Brain microvascular endothelial cell (primary cell): ENCODE measurements around the gene SPI1.

ENCODE experiments used
- DNase-seq: peaks from one replicate; pipeline ENCODE4 v3.0.0-alpha.2; 2020
- H3K27ac ChIP-seq: fragments of 250-450 bp; sonication (Bioruptor Pico); 2 replicates; pipeline ENCODE4 v1.5.1; 2020; ENCODE audit warnings: mild to moderate bottlenecking, moderate library complexity
- H3K27me3 ChIP-seq: fragments of 250-450 bp; sonication (Bioruptor Pico); replicated peaks from 2 replicates; pipeline ENCODE4 v1.5.1; 2020; ENCODE audit warnings: mild to moderate bottlenecking
- H3K36me3 ChIP-seq: fragments of 250-450 bp; sonication (Bioruptor Pico); replicated peaks from 2 replicates; pipeline ENCODE4 v1.5.1; 2020; ENCODE audit warnings: mild to moderate bottlenecking
- H3K4me3 ChIP-seq: 2 replicates; pipeline ENCODE4 v1.5.1; 2011; ENCODE audit warnings: low read depth, mild to moderate bottlenecking, control low read depth, low read length, moderate library complexity
- in situ Hi-C: cut with HindIII; loops from 2 replicates; pipeline ENCODE4 v1.10.0; 2017; ENCODE audit warnings: low sequenced_read_pairs, low pct_ligation_motif_present
- TF ChIP-seq, protein P1 (sequence below): IDR thresholded peaks from 2 replicates; pipeline ENCODE4 v1.5.1; 2011; ENCODE audit warnings: low read depth, mild to moderate bottlenecking, moderate library complexity, low read length, control low read depth, inconsistent platforms; ENCODE audit errors: missing control alignments

The SPI1 gene

DNA sequence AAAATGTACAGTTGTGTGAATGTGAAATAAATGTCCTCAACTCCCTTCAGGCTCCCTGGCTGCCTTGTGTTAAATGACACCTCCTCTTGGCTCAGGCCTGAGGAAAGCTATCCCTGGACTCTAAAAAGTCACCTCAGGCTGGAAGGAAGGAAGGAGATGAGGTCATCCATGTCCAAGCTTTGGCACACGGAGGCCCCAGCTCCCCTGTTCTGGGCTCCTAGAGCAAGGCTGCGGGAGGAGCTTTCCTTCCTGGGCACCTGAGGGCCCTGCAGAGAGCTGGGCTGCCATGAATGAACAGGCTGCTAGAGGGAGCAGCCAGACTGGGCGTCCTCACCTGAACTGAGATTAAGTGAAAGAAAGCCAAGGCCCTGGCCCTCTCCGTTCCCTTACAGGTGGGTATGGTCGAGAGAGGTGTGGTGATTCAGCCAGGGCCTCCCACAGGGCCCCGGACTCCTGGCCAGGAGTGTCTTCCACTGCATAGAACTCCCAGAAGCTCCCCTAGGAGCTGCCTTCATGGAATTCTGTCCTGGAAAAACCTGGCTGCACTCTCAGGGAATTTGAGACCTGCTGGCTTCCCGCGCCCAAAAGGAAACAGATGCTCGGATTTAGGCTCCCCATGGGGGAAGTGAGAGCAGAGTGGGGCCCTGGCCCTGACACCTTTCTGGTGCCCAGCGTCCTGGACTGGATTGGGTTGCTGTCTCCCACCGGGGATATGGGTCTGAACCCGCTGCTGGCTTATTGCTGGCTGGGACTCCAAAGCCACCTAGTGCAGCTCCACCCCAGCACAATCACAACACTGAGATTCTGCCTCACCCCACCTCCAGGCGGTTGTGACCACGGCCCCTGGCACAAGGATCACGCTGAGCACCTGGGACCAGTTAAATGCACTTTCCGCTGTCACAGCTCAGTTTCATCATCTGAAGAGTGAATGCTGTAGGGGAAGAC is 48.1 kb downstream of the SPI1 start:
- Histone ChIP-seq H3K4me3 (no peak overlapping the region), H3K27me3 (no peaks in the 10 kb centered on the region), H3K36me3 (peaks cover 33% of the 10 kb centered on the region), H3K27ac (no peak overlapping the region)
- no peak for DNase-seq
- in situ Hi-C loops, result no loop called here
- TF ChIP-seq, protein P1, sequence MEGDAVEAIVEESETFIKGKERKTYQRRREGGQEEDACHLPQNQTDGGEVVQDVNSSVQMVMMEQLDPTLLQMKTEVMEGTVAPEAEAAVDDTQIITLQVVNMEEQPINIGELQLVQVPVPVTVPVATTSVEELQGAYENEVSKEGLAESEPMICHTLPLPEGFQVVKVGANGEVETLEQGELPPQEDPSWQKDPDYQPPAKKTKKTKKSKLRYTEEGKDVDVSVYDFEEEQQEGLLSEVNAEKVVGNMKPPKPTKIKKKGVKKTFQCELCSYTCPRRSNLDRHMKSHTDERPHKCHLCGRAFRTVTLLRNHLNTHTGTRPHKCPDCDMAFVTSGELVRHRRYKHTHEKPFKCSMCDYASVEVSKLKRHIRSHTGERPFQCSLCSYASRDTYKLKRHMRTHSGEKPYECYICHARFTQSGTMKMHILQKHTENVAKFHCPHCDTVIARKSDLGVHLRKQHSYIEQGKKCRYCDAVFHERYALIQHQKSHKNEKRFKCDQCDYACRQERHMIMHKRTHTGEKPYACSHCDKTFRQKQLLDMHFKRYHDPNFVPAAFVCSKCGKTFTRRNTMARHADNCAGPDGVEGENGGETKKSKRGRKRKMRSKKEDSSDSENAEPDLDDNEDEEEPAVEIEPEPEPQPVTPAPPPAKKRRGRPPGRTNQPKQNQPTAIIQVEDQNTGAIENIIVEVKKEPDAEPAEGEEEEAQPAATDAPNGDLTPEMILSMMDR, result peak; percentile 7

DNA sequence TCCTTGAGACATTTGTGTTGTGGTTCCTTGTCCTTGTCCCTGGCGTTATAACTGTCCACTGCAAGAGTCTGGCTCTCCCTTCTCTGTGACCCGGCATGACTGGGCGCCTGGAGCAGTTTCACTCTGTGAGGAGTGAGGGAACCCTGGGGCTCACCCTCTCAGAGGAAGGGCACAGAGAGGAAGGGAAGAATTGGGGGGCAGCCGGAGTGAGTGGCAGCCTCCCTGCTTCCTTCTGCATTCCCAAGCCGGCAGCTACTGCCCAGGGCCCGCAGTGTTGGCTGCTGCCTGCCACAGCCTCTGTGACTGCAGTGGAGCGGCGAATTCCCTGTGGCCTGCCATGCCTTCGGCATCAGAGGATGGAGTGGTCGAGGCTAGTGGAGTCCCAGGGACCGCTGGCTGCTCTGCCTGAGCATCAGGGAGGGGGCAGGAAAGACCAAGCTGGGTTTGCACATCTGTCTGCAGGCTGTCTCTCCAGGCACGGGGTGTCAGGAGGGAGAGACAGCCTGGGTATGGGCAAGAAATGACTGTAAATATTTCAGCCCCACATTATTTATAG is 48.8 kb downstream of the SPI1 start:
- H3K27me3 ChIP-seq, result no peaks in the 10 kb centered on the region
- TF ChIP-seq, protein P1, result no peak
- no peak overlapping the region for H3K4me3 ChIP-seq
- peaks cover 33% of the 10 kb centered on the region for H3K36me3 ChIP-seq
- no peak overlapping the region for H3K27ac ChIP-seq
- in situ Hi-C loops, result no loop called here
- no peak for DNase-seq

DNA sequence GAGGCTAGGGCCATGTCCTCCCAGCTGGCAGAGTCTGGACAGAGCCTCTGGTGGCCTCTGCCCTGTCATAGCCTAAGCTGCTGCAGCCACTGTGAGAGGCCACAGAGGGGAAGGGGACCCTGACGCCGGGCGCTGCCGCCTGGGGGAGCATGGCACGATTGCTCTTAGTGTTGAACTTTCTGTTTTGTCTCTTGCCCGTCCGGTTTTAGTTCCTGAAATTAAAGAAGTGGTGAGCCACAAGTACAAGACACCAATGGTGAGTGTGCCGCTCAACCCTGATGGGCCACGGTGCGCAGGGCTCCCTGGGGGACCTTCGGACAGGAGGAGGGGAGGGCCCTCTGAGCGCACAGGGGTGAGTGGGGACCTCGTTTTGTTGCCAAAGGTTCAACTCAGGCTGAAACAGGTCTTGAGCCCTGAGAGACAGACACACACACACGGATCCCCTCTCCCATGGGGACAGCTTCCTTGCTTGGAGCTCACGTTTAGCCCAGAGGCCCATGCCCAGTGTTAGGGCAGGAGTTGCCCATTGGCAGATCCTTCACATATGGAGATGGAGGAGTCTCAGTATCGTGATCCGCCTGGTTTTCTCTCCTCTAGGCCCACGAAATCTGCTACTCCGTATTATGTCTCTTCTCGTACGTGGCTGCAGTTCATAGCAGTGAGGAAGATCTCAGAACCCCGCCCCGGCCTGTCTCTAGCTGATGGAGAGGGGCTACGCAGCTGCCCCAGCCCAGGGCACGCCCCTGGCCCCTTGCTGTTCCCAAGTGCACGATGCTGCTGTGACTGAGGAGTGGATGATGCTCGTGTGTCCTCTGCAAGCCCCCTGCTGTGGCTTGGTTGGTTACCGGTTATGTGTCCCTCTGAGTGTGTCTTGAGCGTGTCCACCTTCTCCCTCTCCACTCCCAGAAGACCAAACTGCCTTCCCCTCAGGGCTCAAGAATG is 49.6 kb downstream of the SPI1 start:
- in situ Hi-C loops, result no loop called here
- peaks cover 33% of the 10 kb centered on the region for H3K36me3 ChIP-seq
- H3K4me3 ChIP-seq, result no peak overlapping the region
- TF ChIP-seq, protein P1, result no peak
- no peak for DNase-seq
- no peak overlapping the region for H3K27ac ChIP-seq
- no peaks in the 10 kb centered on the region for H3K27me3 ChIP-seq

DNA sequence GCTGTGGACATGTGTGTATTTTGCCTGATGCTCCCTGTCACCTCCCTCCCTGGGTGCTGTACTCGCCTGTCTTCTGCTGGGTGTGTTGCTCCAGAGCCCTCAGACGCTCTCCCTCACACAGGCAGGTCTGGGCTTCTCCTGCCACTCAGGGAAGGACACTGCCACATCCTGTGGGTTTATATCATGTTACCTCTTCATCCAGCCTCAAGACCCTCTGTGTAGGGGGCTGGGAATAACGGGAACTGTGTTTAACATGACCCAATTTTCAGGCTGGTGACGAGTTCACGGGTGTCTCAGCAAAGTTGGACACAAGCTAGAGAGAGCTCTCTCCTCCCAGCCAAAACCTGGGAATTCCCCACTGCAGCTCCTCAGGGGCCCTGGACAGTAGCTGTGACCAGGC is 50.4 kb downstream of the SPI1 start:
- TF ChIP-seq, protein P1, result no peak
- Histone ChIP-seq H3K27ac (no peak overlapping the region), H3K36me3 (peaks cover 33% of the 10 kb centered on the region), H3K27me3 (no peaks in the 10 kb centered on the region), H3K4me3 (no peak overlapping the region)
- in situ Hi-C loops, result no loop called here
- DNase-seq, result no peak

DNA sequence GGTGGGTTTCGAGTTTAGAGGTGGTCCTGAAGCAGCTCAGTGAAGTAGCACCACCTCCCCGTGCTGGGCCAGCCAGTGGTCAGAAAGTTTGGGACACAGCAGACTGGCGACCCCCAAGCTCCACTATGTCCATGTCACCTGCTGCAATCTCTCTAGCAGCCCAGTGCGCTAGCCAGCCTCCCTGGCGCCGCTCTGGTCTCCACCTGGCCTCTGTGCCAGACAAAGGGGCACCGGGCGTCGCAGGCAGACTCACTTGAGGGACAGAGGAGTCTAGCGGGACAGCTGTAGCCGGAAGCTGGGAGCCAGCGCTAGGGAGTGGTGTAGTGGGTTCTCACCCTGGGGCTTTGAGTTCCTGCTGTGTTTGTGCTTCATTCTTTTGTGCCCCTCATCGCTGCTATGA is 51.3 kb downstream of the SPI1 start:
- Histone ChIP-seq H3K4me3 (no peak overlapping the region), H3K27ac (no peak overlapping the region), H3K27me3 (no peaks in the 10 kb centered on the region), H3K36me3 (peaks cover 35% of the 10 kb centered on the region)
- DNase-seq, result no peak
- TF ChIP-seq, protein P1, result no peak
- in situ Hi-C loops, result no loop called here
